Aorta (tissue), 5 donors: Measurements from ENCODE around the gene GAB2. TPM values are rescaled to one million over a fixed set of nuclear protein-coding genes. Genes with fewer than 3 reads are reported as not detected.
"Not testable (repeated sequence)": the region's sequence is repeated elsewhere in the genome, so short reads cannot be mapped to it uniquely, and the experiment has no call there.

ENCODE experiments used
- ATAC-seq: fragments of 200-7000 bp; cut with Tn5 transposase; one replicate; pipeline ENCODE4 v1.9.1; 2022; ENCODE audit warnings: moderate library complexity; ENCODE audit not compliant: low FRiP score
- DNase-seq, 2 donors: peaks; one replicate each; pipeline ENCODE4 v3.0.0-alpha.2; 2020
- H3K27ac ChIP-seq, 2 donors: one replicate each; pipeline ENCODE4 v1.5.1; 2013; ENCODE audit warnings: low read length in 2 of 2, mild to moderate bottlenecking in 2 of 2, moderate library complexity in 2 of 2, control low read depth in 1 of 2, inconsistent platforms in 1 of 2, low read depth in 1 of 2
- H3K27me3 ChIP-seq, 2 donors: one replicate each; pipeline ENCODE4 v1.6.1; 2013; ENCODE audit warnings: control low read depth in 1 of 2, low read length in 1 of 2, mild to moderate bottlenecking in 1 of 2, moderate library complexity in 1 of 2; ENCODE audit not compliant: insufficient read depth in 2 of 2, control insufficient read depth in 1 of 2
- H3K36me3 ChIP-seq, 2 donors: one replicate each; pipeline ENCODE4 v1.6.1; 2013; ENCODE audit warnings: control low read depth in 1 of 2, low read length in 1 of 2, mild to moderate bottlenecking in 1 of 2; ENCODE audit not compliant: insufficient read depth in 2 of 2, control insufficient read depth in 1 of 2
- H3K4me1 ChIP-seq, 2 donors: one replicate each; pipeline ENCODE4 v1.6.1; 2013; ENCODE audit warnings: low read length in 2 of 2, control low read depth in 1 of 2, mild to moderate bottlenecking in 1 of 2, moderate library complexity in 1 of 2; ENCODE audit not compliant: insufficient read depth in 2 of 2, control insufficient read depth in 1 of 2
- H3K4me3 ChIP-seq, 2 donors: one replicate each; pipeline ENCODE4 v1.5.1; 2013; ENCODE audit warnings: low read length in 2 of 2, control low read depth in 1 of 2, mild to moderate bottlenecking in 1 of 2
- H3K9me3 ChIP-seq: one replicate; pipeline ENCODE4 v1.6.1; 2013; ENCODE audit warnings: mild to moderate bottlenecking, low read length; ENCODE audit not compliant: control insufficient read depth
- WGBS, 2 donors: extraction: QIAGEN DNeasy Blood & Tissue Kit; methylation state at CpG; one replicate each; pipeline ENCODE4 v1.1.7; 2013; 5-methylcytosine and 5-hydroxymethylcytosine counted together
- intact Hi-C, 2 donors: fragments of 100-400 bp; cut with DNase I; formaldehyde crosslinking; loops; one replicate each; pipeline versions ENCODE4 v1.14.2 to v1.15.0; 2022
- polyA plus RNA-seq, 2 donors: library from polyadenylated mRNA; stranded (reverse); fragments of 200-250 nt; gene quantifications; one replicate each; pipeline ENCODE4 v1.2.3, GENCODE V29; 2013
- total RNA-seq, 2 donors: library from RNA; stranded (reverse); fragmentation: NEBNext Ultra II Directional; extraction: Animal tissue kit (Norgen Biotek cat#: 25700); gene quantifications; one replicate each; pipeline ENCODE4 v1.2.1, GENCODE V29; 2021
- donor health status: healthy with polysubstance abuse.
- donor health status: Bipolar disorder and iron deficiency.
- donor health status: DM: no; HTN: no; CAD: no.
- donor health status: DM: no; HTN: no; CAD: no.
- donor health status: DM: yes; HTN: yes; CAD: no.

GAB2 gene
- total and polyA plus RNA-seq, 4 donors = 19.3 to 82.6 (median 55.2) TPM

DNA sequence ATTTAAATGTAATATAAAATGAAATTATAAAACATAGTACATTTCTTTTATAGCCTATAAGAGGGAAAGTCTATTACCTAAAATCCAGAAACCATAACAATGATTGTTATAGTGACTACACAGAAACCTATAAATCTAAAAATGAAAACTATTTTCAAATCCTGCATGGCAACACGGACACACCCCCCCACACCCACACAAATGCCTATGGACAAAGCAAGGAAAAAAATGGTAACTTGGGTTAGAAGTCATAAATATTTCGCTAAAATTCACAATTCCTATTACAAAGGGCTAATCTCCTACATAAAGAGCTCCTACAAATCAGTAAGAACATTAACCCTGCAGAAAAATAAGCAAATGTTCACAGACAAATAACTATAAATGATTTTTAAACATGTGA is 56.4 kb downstream of the GAB2 start:
- Histone ChIP-seq H3K27ac (no peak overlapping the region), H3K4me1 (peaks cover 4 to 5% of the 10 kb centered on the region in 2 donors), H3K9me3 (no peaks in the 10 kb centered on the region), H3K36me3 (no peaks in the 10 kb centered on the region), H3K4me3 (no peak overlapping the region), H3K27me3 (no peaks in the 10 kb centered on the region)
- ATAC-seq (no peak), DNase-seq (no peak)
- WGBS, 2 donors = 86 to 92% methylated on average over 2 of the region's 2 CpGs
- intact Hi-C loops = no loop called here

DNA sequence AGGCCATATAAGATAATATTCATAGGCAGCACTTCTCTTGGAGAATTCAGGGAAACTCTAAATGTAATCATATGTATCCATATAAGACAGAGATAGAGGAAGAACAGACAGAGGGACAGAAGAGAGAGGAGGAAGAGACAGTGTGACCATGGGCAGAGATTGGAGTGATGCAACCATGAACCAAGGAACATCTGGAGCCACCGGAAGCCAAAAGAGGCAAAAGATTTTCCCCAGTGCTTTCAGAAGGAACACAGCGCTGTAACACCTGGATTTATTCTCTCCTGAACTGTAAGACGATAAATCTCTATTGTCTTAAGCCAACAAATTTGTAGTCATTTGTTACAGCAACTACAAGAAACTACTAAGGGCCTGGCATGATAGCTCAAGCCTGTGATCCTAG is 57.7 kb downstream of the GAB2 start:
- Histone ChIP-seq H3K9me3 (no peaks in the 10 kb centered on the region), H3K27me3 (no peaks in the 10 kb centered on the region), H3K4me1 (peaks cover 3 to 5% of the 10 kb centered on the region in 2 donors), H3K27ac (no peak overlapping the region), H3K36me3 (no peaks in the 10 kb centered on the region), H3K4me3 (no peak overlapping the region)
- intact Hi-C loops = no loop called here
- ATAC-seq (no peak), DNase-seq (no peak)
- WGBS, 2 donors = 73 to 78% methylated on average over 3 of the region's 3 CpGs

DNA sequence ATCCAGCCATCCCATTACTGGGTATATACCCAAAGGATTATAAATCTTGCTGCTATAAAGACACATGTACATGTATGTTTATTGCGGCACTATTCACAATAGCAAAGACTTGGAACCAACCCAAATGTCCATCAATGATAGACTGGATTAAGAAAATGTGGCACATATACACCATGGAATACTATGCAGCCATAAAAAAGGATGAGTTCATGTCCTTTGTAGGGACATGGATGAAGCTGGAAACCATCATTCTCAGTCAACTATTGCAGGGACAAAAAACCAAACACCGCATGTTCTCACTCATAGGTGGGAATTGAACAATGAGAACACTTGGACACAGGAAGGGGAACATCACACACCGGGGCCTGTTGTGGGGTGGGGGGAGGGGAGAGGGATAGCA is 59.7 kb downstream of the GAB2 start:
- intact Hi-C loops, DNase-seq, ATAC-seq, H3K36me3 ChIP-seq, H3K4me1 ChIP-seq, H3K27ac ChIP-seq, H3K27me3 ChIP-seq, H3K9me3 ChIP-seq, H3K4me3 ChIP-seq: not testable (repeated sequence)
- WGBS, 2 donors = 95 to 98% methylated on average over 2 of the region's 3 CpGs

DNA sequence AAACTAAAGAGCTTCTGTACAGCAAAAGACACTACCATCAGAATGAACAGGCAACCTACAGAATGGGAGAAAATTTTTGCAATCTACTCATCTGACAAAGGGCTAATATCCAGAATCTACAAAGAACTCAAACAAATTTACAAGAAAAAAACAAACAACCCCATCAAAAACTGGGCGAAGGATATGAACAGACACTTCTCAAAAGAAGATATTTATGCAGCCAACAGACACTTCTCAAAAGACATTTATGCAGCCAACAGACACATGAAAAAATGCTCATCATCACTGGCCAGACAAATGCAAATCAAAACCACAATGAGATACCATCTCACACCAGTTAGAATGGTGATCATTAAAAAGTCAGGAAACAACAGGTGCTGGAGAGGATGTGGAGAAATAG is 60.2 kb downstream of the GAB2 start:
- ATAC-seq, H3K36me3 ChIP-seq, DNase-seq, intact Hi-C loops, H3K27ac ChIP-seq, H3K4me3 ChIP-seq, H3K27me3 ChIP-seq, H3K4me1 ChIP-seq, H3K9me3 ChIP-seq: not testable (repeated sequence)
- WGBS, 2 donors = 98 to 100% methylated on average over 1 of the region's 1 CpG

DNA sequence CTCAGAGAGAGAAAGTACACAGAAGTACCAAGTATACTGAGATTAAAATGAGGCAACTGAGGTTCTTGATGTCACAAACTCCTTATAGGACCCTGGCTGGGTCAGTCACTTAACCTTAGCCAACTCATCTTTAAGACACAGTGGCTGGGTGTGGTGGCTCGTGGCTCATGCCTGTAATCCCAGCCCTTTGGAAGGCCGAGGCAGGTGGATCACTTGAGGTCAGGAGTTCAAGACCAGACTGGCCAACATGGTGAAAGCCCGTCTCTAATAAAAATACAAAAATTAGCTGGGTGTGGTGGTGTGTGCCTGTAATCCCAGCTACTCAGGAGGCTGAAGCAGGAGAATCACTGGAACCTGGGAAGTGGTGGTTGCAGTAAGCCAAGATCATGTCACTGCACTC is 61.9 kb downstream of the GAB2 start:
- ATAC-seq, H3K36me3 ChIP-seq, H3K27me3 ChIP-seq, H3K27ac ChIP-seq, H3K4me1 ChIP-seq, H3K9me3 ChIP-seq, intact Hi-C loops, DNase-seq, H3K4me3 ChIP-seq: not testable (repeated sequence)
- WGBS, 2 donors = 93 to 96% methylated on average over 3 of the region's 3 CpGs

DNA sequence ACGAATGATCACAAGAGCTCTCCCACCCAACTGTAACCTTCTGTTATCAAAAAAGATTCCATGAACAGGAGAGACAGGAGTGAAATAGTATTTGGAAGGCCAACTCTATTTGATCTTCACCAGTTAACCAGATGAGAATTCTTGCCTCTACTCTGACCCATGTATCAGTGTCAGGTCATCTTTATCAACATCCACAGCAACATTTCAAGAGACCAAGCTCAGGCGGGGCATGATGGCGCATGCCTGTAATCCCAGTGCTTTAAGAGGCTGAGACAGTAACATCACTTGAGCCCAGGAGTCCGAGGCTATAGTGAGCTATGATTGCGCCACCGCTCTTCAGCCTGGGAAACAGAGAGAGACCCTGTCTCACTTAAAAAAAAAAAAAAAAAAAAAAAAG is 62.3 kb downstream of the GAB2 start:
- H3K27me3 ChIP-seq = no peaks in the 10 kb centered on the region
- intact Hi-C loops = no loop called here
- ATAC-seq = no peak
- no peaks in the 10 kb centered on the region for H3K36me3 ChIP-seq
- WGBS, 2 donors = 95 to 98% methylated on average over 6 of the region's 6 CpGs
- H3K27ac ChIP-seq = no peak overlapping the region
- no peaks in the 10 kb centered on the region for H3K9me3 ChIP-seq
- H3K4me3 ChIP-seq = no peak overlapping the region
- H3K4me1 ChIP-seq = peaks cover 5 to 6% of the 10 kb centered on the region in 2 donors
- no peak for DNase-seq

DNA sequence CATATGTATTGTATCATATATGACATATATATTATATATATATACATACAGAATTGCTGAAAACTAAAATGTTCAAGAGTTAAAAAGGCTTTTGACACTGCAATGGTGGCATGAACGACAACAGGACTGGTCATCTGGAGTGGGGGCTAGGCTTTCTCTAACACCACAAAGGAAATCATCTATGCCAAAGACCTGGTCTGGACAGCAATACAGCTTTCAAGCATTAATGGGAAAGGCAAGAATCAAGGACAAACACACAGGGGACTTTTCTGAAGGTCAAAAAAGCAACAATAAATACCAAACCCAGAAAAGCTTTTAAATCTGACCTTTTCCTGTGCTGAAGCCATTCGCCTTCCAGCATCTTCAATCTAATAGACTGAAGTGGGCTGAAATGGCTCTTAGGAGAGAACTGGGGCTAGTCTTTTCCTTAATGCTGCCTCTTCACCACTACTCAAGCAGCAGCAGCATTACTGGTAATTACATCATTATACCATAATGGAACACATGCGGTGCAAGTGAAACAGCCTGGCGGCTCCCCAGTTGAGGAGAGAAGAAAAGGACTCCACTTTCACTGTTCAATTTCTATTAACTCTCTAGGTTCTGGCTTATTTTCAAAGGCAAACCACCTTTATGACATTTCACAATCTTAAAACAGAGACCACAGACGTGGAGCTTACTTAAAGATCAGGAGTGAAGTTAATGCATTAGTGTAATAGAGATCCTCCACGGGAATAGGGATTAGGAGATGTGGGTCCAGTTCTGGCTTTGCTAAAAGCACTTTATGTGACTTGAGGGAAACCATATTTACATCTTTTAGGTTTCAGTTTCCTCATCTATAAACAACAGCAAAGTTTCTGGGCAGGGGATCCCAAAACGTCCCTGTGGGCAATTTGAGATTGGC is 63.0 kb downstream of the GAB2 start:
- Histone ChIP-seq H3K9me3 (no peaks in the 10 kb centered on the region), H3K36me3 (no peaks in the 10 kb centered on the region), H3K4me1 (peaks cover 2 to 6% of the 10 kb centered on the region in 2 donors), H3K27me3 (no peaks in the 10 kb centered on the region), H3K27ac (no peak overlapping the region), H3K4me3 (no peak overlapping the region)
- ATAC-seq (no peak), DNase-seq (no peak)
- 72 to 74% methylated on average over 7 of the region's 7 CpGs for WGBS, 2 donors
- intact Hi-C loops = no loop called here

DNA sequence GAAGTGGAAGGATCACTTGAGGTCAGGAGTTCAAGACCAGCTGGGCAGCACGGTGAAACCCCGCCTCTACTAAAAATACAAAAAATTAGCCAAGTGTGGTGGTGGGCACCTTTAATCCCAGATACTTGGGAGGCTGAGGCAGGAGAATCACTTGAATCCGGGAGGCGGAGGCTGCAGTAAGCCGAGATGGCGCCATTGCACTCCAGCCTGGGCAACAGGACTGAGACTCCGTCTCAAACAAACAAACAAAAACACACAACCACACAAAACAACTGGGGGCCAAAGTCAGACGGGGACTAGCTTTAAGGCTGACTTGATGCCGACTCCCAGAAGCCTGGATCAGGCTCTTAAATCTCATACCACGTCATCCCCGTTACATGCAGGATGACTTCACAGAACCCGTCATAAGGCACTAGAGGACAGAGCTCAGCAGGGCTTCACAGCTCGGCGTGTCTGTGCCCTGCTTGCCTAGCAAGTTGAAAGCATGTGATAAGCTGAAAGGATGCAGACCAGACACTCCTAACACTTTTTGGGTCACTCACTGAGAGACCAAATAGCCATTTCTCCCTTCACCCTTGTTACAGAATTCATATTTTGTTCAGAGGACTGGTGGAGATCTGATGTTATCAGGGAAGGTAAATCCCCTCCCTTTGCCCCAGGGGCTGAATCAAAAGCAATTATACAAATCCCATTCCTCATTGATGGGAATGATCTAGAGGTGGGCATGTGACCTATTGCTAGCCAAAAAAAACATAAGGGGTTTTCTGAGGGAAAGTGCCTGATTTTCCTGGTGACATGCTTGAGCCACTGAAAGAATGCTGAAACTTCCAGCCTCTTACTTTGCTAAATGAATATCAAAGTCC is 65.4 kb downstream of the GAB2 start:
- ATAC-seq = peak; percentile 27
- no peak for DNase-seq
- Histone ChIP-seq H3K9me3 (no peaks in the 10 kb centered on the region), H3K27me3 (no peaks in the 10 kb centered on the region), H3K36me3 (no peaks in the 10 kb centered on the region), H3K4me1 (peaks cover 2 to 13% of the 10 kb centered on the region in 2 donors), H3K4me3 (no peak overlapping the region), H3K27ac (no peak overlapping the region)
- 81% methylated on average over 14 of the region's 14 CpGs for WGBS, 2 donors
- intact Hi-C loops = no loop called here
